HepG2 (cell line): ENCODE data around the gene RIPOR3. TPM values are rescaled to one million over a fixed set of nuclear protein-coding genes. Genes with fewer than 3 reads are reported as not detected.

Experiments used
- ATF7 ChIP-seq, 2 experiments: fragments of 450-650 bp in 1 of 2; sonication (generic) in 1 of 2; formaldehyde crosslinking in 1 of 2; IDR thresholded peaks; 2 replicates each; pipeline versions ENCODE4 v1.4.0 to v1.6.1; 2016 to 2020; ENCODE audit warnings: antibody characterized with exemption in 1 of 2, mild to moderate bottlenecking in 1 of 2, missing genetic modification reagents in 1 of 2
- HHEX ChIP-seq: IDR thresholded peaks from 2 replicates; pipeline ENCODE4 v1.6.1; 2016; ENCODE audit warnings: control low read depth
- HOXA9 ChIP-seq: sonication (generic); formaldehyde crosslinking; IDR thresholded peaks from 2 replicates; pipeline ENCODE4 v1.8.1; 2022; ENCODE audit warnings: missing genetic modification reagents, mild to moderate bottlenecking, moderate library complexity, borderline replicate concordance
- YEATS4 ChIP-seq: sonication (generic); formaldehyde crosslinking; IDR thresholded peaks from 2 replicates; pipeline ENCODE4 v1.4.0; 2020; ENCODE audit warnings: missing genetic modification reagents, borderline replicate concordance
- ZFY ChIP-seq: sonication (generic); formaldehyde crosslinking; IDR thresholded peaks from 2 replicates; pipeline ENCODE4 v1.4.0; 2020; ENCODE audit warnings: missing genetic modification reagents
- ZKSCAN8 ChIP-seq: IDR thresholded peaks from 2 replicates; pipeline ENCODE4 v1.6.1; 2016; ENCODE audit warnings: borderline replicate concordance, missing genetic modification reagents, missing compliant biosample characterization
- ZNF441 ChIP-seq: sonication (generic); formaldehyde crosslinking; IDR thresholded peaks from 2 replicates; pipeline ENCODE4 v1.7.0; 2021; ENCODE audit warnings: missing genetic modification reagents, borderline replicate concordance
- ZNF672 ChIP-seq: sonication (generic); formaldehyde crosslinking; IDR thresholded peaks from 2 replicates; pipeline ENCODE4 v1.8.1; 2022; ENCODE audit warnings: missing genetic modification reagents
- ZNF772 ChIP-seq: sonication (generic); formaldehyde crosslinking; IDR thresholded peaks from 2 replicates; pipeline ENCODE4 v1.5.0; 2020; ENCODE audit warnings: mild to moderate bottlenecking, missing genetic modification reagents
- polyA plus RNA-seq, 8 experiments: library from polyadenylated mRNA; depleted of rRNA in 3 of 8; stranded (reverse) in 7 of 8; unstranded in 1 of 8; fragments of >200 nt; fragmentation: Illumina TruSeq in 4 of 8; extraction: Trizol in 4 of 8; gene quantifications; 2 replicates each; pipeline versions ENCODE4 v1.2.1 to v1.2.3, GENCODE V29; 2011 to 2016; ENCODE audit warnings: low read depth in 4 of 8, missing spikeins in 1 of 8, mixed read lengths in 1 of 8; ENCODE audit not compliant: insufficient read depth in 1 of 8
- total RNA-seq, 5 experiments: library from RNA; depleted of rRNA; stranded (reverse); fragments of >200 nt; fragmentation: Illumina TruSeq; extraction: Trizol; gene quantifications; 2 replicates each; pipeline ENCODE4 v1.2.3, GENCODE V29; 2016; ENCODE audit warnings: low read depth in 1 of 5
- TF ChIP-seq, protein P1 (sequence below): sonication (generic); formaldehyde crosslinking; IDR thresholded peaks from 2 replicates; pipeline ENCODE4 v1.4.0; 2020; ENCODE audit warnings: missing genetic modification reagents, borderline replicate concordance
- TF ChIP-seq, protein P2 (sequence below): sonication (generic); formaldehyde crosslinking; IDR thresholded peaks from 2 replicates; pipeline ENCODE4 v1.8.1; 2023; ENCODE audit warnings: mild to moderate bottlenecking, missing genetic modification reagents
- TF ChIP-seq, protein P3 (sequence below): sonication (generic); formaldehyde crosslinking; IDR thresholded peaks from 2 replicates; pipeline ENCODE4 v1.4.0; 2020; ENCODE audit warnings: mild to moderate bottlenecking, low read depth, missing genetic modification reagents
- TF ChIP-seq, protein P4 (sequence below): sonication (generic); formaldehyde crosslinking; IDR thresholded peaks from 2 replicates; pipeline ENCODE4 v1.4.0; 2020; ENCODE audit warnings: missing genetic modification reagents
- TF ChIP-seq, protein P5 (sequence below): sonication (generic); formaldehyde crosslinking; conservative IDR thresholded peaks from 2 replicates; pipeline ENCODE4 v1.8.1; 2023; ENCODE audit warnings: missing genetic modification reagents
- TF ChIP-seq, protein P6 (sequence below): sonication (generic); formaldehyde crosslinking; IDR thresholded peaks from 2 replicates; pipeline ENCODE4 v1.5.1; 2020; ENCODE audit warnings: missing genetic modification reagents, mild to moderate bottlenecking, borderline replicate concordance
- TF ChIP-seq, protein P7 (sequence below): sonication (generic); formaldehyde crosslinking; IDR thresholded peaks from 2 replicates; pipeline ENCODE4 v1.4.0; 2020; ENCODE audit warnings: mild to moderate bottlenecking, missing genetic modification reagents

RIPOR3 gene
- total and polyA plus RNA-seq, 2 of the 13 experiments (the other 11 are each of a cell fraction or from before 2014, with no cell fraction given): 0.18 TPM; not detected in 1

DNA sequence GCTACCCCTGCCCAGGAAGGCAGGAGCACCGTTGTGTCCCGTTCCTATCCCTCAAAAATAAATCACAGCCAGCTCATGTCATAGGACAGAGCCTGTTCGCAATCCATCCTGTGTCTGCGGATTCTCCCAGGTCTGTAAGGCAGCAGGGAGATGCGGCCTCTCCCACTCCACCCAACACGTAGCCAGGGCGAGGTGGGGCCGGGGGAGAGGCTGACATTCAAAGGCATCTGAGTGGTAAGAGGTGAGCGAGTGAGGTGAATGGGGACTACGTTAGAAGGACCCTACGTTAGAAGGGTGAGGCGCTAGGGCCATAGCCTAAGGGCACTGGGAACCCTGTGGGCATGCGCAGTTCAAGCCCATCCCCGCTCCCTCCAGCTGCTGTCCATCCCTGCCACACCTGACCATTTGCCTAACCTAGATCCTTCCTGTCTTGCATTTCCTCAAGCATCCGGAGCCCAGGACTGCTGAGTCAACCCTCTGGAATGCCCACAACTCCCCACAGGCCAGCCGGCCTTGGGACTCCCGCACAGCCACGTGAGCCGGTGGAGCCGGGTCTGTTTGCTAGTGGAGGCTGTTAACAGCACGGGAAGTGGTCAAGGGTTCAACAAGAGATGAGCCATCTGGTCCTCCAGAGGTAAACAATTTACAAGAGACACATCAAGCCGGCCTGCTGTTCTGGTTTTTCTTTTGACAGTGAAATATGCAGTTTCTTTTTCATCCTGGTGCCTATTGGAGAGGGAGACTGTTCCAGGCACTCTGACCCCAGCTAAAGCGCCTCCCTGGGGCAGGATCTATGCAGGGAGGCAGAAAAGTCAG, 45.9 kb downstream of the RIPOR3 start (continued):
- TF ChIP-seq YEATS4 (CRISPR knock-in tag) (peak; percentile 78; the same call in 1 of the 2 replicates), ZKSCAN8 (CRISPR knock-in tag) (peak; percentile 96), ZNF772 (CRISPR knock-in tag) (peak; percentile 85; the same call in 1 of the 2 replicates), HOXA9 (CRISPR knock-in tag) (no peak), ZNF672 (CRISPR knock-in tag) (no peak), ZNF441 (CRISPR knock-in tag) (peak; percentile 88; the same call in 1 of the 2 replicates), HHEX (peak; percentile 37; the same call in 1 of the 2 replicates), ATF7 (IDR thresholded peaks at IDR 0.05) (no peak), ATF7 (CRISPR knock-in tag; IDR thresholded peaks at IDR 0.05) (peak; percentile 95), ZFY (CRISPR knock-in tag) (peak; percentile 65)
- TF ChIP-seq, protein P1, sequence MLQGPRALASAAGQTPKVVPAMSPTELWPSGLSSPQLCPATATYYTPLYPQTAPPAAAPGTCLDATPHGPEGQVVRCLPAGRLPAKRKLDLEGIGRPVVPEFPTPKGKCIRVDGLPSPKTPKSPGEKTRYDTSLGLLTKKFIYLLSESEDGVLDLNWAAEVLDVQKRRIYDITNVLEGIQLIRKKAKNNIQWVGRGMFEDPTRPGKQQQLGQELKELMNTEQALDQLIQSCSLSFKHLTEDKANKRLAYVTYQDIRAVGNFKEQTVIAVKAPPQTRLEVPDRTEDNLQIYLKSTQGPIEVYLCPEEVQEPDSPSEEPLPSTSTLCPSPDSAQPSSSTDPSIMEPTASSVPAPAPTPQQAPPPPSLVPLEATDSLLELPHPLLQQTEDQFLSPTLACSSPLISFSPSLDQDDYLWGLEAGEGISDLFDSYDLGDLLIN (CRISPR knock-in tag): peak; percentile 24; the same call in 1 of the 2 replicates
- TF ChIP-seq, protein P2, sequence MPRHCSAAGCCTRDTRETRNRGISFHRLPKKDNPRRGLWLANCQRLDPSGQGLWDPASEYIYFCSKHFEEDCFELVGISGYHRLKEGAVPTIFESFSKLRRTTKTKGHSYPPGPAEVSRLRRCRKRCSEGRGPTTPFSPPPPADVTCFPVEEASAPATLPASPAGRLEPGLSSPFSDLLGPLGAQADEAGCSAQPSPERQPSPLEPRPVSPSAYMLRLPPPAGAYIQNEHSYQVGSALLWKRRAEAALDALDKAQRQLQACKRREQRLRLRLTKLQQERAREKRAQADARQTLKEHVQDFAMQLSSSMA (CRISPR knock-in tag): peak; percentile 64; the same call in 1 of the 2 replicates
- TF ChIP-seq, protein P3, sequence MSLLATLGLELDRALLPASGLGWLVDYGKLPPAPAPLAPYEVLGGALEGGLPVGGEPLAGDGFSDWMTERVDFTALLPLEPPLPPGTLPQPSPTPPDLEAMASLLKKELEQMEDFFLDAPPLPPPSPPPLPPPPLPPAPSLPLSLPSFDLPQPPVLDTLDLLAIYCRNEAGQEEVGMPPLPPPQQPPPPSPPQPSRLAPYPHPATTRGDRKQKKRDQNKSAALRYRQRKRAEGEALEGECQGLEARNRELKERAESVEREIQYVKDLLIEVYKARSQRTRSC (CRISPR knock-in tag): no peak
- TF ChIP-seq, protein P4, sequence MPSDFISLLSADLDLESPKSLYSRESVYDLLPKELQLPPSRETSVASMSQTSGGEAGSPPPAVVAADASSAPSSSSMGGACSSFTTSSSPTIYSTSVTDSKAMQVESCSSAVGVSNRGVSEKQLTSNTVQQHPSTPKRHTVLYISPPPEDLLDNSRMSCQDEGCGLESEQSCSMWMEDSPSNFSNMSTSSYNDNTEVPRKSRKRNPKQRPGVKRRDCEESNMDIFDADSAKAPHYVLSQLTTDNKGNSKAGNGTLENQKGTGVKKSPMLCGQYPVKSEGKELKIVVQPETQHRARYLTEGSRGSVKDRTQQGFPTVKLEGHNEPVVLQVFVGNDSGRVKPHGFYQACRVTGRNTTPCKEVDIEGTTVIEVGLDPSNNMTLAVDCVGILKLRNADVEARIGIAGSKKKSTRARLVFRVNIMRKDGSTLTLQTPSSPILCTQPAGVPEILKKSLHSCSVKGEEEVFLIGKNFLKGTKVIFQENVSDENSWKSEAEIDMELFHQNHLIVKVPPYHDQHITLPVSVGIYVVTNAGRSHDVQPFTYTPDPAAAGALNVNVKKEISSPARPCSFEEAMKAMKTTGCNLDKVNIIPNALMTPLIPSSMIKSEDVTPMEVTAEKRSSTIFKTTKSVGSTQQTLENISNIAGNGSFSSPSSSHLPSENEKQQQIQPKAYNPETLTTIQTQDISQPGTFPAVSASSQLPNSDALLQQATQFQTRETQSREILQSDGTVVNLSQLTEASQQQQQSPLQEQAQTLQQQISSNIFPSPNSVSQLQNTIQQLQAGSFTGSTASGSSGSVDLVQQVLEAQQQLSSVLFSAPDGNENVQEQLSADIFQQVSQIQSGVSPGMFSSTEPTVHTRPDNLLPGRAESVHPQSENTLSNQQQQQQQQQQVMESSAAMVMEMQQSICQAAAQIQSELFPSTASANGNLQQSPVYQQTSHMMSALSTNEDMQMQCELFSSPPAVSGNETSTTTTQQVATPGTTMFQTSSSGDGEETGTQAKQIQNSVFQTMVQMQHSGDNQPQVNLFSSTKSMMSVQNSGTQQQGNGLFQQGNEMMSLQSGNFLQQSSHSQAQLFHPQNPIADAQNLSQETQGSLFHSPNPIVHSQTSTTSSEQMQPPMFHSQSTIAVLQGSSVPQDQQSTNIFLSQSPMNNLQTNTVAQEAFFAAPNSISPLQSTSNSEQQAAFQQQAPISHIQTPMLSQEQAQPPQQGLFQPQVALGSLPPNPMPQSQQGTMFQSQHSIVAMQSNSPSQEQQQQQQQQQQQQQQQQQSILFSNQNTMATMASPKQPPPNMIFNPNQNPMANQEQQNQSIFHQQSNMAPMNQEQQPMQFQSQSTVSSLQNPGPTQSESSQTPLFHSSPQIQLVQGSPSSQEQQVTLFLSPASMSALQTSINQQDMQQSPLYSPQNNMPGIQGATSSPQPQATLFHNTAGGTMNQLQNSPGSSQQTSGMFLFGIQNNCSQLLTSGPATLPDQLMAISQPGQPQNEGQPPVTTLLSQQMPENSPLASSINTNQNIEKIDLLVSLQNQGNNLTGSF (CRISPR knock-in tag): peak; percentile 58
- TF ChIP-seq, protein P5, sequence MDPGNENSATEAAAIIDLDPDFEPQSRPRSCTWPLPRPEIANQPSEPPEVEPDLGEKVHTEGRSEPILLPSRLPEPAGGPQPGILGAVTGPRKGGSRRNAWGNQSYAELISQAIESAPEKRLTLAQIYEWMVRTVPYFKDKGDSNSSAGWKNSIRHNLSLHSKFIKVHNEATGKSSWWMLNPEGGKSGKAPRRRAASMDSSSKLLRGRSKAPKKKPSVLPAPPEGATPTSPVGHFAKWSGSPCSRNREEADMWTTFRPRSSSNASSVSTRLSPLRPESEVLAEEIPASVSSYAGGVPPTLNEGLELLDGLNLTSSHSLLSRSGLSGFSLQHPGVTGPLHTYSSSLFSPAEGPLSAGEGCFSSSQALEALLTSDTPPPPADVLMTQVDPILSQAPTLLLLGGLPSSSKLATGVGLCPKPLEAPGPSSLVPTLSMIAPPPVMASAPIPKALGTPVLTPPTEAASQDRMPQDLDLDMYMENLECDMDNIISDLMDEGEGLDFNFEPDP (CRISPR knock-in tag): no peak
- TF ChIP-seq, protein P6, sequence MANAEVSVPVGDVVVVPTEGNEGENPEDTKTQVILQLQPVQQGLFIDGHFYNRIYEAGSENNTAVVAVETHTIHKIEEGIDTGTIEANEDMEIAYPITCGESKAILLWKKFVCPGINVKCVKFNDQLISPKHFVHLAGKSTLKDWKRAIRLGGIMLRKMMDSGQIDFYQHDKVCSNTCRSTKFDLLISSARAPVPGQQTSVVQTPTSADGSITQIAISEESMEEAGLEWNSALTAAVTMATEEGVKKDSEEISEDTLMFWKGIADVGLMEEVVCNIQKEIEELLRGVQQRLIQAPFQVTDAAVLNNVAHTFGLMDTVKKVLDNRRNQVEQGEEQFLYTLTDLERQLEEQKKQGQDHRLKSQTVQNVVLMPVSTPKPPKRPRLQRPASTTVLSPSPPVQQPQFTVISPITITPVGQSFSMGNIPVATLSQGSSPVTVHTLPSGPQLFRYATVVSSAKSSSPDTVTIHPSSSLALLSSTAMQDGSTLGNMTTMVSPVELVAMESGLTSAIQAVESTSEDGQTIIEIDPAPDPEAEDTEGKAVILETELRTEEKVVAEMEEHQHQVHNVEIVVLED (CRISPR knock-in tag): peak; percentile 73
- TF ChIP-seq, protein P7, sequence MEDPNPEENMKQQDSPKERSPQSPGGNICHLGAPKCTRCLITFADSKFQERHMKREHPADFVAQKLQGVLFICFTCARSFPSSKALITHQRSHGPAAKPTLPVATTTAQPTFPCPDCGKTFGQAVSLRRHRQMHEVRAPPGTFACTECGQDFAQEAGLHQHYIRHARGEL (CRISPR knock-in tag): no peak
